Glutamatergic neuron (in vitro differentiated cells): Measurements from ENCODE around the gene OR2M3. TPM values are rescaled to one million over a fixed set of nuclear protein-coding genes. Genes with fewer than 3 reads are reported as not detected.

Experiments used
- DNase-seq: peaks from one replicate; pipeline ENCODE4 v3.0.0; 2022
- H3K27ac Mint-ChIP-seq: one replicate; pipeline ENCODE4 v1.8.0; 2020; ENCODE audit warnings: mild to moderate bottlenecking, mixed read lengths, inconsistent platforms; ENCODE audit not compliant: unreplicated experiment
- H3K27me3 Mint-ChIP-seq: one replicate; pipeline ENCODE4 v1.8.0; 2020; ENCODE audit warnings: mild to moderate bottlenecking, moderate library complexity, mixed read lengths, inconsistent platforms; ENCODE audit not compliant: unreplicated experiment
- H3K36me3 Mint-ChIP-seq: one replicate; pipeline ENCODE4 v1.8.0; 2020; ENCODE audit warnings: mild to moderate bottlenecking, mixed read lengths, inconsistent platforms; ENCODE audit not compliant: unreplicated experiment
- H3K4me1 Mint-ChIP-seq: one replicate; pipeline ENCODE4 v1.8.0; 2020; ENCODE audit warnings: mild to moderate bottlenecking, low read depth, mixed read lengths, inconsistent platforms; ENCODE audit not compliant: unreplicated experiment
- H3K4me3 Mint-ChIP-seq: one replicate; pipeline ENCODE4 v1.8.0; 2020; ENCODE audit warnings: mild to moderate bottlenecking, mixed read lengths, inconsistent platforms; ENCODE audit not compliant: unreplicated experiment
- H3K9me3 Mint-ChIP-seq: one replicate; pipeline ENCODE4 v1.8.0; 2020; ENCODE audit warnings: mild to moderate bottlenecking, moderate library complexity, mixed read lengths, inconsistent platforms; ENCODE audit not compliant: unreplicated experiment
- total RNA-seq: library from RNA; stranded (reverse); fragmentation: NEBNext Ultra II Directional; extraction: Animal tissue kit (Norgen Biotek cat#: 25700); gene quantifications from one replicate; pipeline ENCODE4 v1.2.1, GENCODE V29; 2021; ENCODE audit not compliant: unreplicated experiment
- TF ChIP-seq, protein P1 (sequence below): fragments of 200-600 bp; sonication (generic); IDR thresholded peaks from one replicate; pipeline ENCODE4 v1.5.0; 2021; ENCODE audit not compliant: partially characterized antibody, unreplicated experiment

The OR2M3 gene
- total RNA-seq, 1 donor from 2014 or later = not detected

DNA sequence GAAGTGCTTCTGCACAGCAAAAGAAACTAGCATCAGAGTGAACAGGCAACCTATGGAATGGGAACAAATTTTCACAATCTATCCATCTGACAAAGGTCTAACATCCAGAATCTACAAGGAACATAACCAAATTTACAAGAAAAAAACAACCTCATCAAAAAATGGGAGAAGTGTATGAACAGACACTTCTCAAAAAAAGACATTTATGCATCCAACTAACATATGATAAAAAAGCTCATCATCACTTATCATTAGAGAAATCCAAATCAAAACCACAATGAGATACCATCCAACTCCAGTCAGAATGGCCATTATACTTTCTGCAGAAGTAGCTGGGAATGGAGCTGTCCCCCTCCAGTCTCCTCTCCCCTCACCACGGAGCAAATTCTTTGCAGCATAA, 2.9 kb upstream of the OR2M3 start:
- no peak for DNase-seq
- TF ChIP-seq, protein P1, sequence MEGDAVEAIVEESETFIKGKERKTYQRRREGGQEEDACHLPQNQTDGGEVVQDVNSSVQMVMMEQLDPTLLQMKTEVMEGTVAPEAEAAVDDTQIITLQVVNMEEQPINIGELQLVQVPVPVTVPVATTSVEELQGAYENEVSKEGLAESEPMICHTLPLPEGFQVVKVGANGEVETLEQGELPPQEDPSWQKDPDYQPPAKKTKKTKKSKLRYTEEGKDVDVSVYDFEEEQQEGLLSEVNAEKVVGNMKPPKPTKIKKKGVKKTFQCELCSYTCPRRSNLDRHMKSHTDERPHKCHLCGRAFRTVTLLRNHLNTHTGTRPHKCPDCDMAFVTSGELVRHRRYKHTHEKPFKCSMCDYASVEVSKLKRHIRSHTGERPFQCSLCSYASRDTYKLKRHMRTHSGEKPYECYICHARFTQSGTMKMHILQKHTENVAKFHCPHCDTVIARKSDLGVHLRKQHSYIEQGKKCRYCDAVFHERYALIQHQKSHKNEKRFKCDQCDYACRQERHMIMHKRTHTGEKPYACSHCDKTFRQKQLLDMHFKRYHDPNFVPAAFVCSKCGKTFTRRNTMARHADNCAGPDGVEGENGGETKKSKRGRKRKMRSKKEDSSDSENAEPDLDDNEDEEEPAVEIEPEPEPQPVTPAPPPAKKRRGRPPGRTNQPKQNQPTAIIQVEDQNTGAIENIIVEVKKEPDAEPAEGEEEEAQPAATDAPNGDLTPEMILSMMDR = no peak
- Mint-ChIP-seq H3K27ac (no peak overlapping the region), H3K36me3 (peaks cover 4% of the 10 kb centered on the region), H3K9me3 (peaks cover 23% of the 10 kb centered on the region), H3K4me1 (no peaks in the 10 kb centered on the region), H3K27me3 (no peaks in the 10 kb centered on the region), H3K4me3 (no peak overlapping the region)

DNA sequence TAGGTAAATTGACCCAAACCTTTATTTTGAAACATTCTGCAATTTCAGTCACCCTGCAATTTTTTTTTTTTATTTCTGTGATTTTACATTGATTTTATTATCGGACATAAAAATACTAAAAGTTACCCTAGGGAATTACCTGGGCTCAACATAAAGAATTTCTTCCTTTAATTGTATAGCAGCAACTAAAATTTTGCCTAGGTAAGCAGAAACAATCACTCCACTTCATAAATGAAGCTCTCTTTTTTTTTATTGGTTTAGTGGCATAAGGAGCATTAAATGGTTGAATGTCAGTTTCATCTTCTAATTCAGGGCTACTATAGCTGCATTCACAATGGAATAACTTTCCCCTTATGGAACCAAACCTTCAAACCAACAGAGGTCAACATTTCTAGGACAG, 18.8 kb downstream of the OR2M3 start:
- Mint-ChIP-seq H3K27me3 (no peaks in the 10 kb centered on the region), H3K4me3 (no peak overlapping the region), H3K9me3 (peaks cover 4% of the 10 kb centered on the region), H3K4me1 (no peaks in the 10 kb centered on the region), H3K27ac (no peak overlapping the region), H3K36me3 (no peaks in the 10 kb centered on the region)
- TF ChIP-seq, protein P1 = no peak
- DNase-seq = no peak

DNA sequence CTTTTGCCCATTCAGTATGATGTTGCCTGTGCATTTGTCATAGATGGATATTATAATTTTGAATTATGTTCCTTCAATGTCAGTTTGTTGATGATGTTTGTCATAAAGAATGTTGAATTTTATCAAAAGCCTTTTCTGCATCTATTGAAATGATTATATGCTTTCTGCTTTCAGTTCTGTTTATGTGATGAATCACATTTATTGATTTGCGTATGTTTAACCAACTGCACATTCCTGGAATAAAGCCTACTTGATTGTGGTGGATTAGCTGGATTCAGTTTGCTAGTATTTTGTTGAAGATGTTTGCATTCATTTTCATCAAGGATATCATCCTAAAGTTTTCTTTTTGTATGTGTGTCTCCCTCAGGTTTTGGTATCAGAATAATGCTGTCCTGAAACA, 28.5 kb downstream of the OR2M3 start:
- Mint-ChIP-seq H3K4me1 (no peaks in the 10 kb centered on the region), H3K27ac (no peak overlapping the region), H3K36me3 (no peaks in the 10 kb centered on the region), H3K4me3 (no peak overlapping the region), H3K9me3 (peaks cover 5% of the 10 kb centered on the region), H3K27me3 (peaks cover 6% of the 10 kb centered on the region)
- DNase-seq = no peak
- TF ChIP-seq, protein P1 = no peak

DNA sequence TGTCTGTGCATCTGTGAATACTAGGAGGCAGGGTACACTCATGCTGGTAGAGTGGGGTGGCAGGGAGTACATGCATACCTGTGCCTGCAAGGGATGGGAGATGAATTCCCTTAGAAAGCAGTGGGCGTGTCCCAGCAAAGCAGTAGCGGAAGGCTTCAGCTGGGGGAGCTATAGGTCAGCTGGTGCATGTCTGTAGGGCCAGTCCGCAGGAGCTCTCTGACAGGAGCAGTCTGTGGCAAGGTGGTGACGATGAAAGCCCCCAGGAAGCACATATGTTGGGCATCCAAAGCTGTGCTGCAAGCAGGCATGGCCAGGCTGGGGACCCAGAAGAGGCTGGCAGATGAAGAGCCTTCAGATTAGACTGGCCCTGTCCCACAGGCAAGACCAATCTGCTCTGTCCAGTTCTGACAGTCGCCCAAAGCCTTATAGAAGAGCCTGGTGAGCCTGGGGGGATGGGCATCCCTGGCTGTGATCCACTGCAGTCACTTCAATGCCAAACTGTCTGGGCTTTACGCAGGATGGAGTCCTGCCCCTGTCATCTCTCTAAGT, 32.4 kb downstream of the OR2M3 start:
- H3K27me3 Mint-ChIP-seq = peaks cover 6% of the 10 kb centered on the region
- no peak overlapping the region for H3K27ac Mint-ChIP-seq
- no peaks in the 10 kb centered on the region for H3K4me1 Mint-ChIP-seq
- H3K36me3 Mint-ChIP-seq = no peaks in the 10 kb centered on the region
- H3K9me3 Mint-ChIP-seq = no peaks in the 10 kb centered on the region
- no peak for DNase-seq
- no peak overlapping the region for H3K4me3 Mint-ChIP-seq
- TF ChIP-seq, protein P1 = no peak

DNA sequence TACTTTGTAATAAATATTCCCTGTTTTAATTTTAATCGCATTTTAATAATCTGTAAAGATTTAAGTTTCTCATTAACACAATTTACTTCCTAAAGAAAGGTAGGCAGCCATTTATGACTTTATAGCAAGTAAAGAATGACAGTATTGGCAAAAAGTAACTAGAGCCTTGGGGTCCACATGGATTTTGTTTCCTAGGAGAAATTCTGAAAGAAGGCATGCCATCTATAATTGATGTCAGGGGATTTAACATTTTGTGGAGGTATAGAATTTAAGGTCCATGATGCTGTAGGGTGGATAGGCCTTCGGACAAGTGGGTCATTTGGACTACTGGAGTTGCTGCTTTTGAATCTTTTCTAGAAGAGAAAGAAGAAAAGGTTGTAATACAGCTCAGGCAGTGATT, 34.1 kb downstream of the OR2M3 start, which contains the start of gene OR2M4:
OR2M4 (plus strand) TSS at position 301 of the 400 bp plus-strand sequence. CDS start 7,512 bp downstream, outside the sequence.
- Mint-ChIP-seq H3K36me3 (no peaks in the 10 kb centered on the region), H3K9me3 (no peaks in the 10 kb centered on the region), H3K4me1 (no peaks in the 10 kb centered on the region), H3K27me3 (peaks cover 6% of the 10 kb centered on the region), H3K27ac (no peak within 1 kb of the TSS), H3K4me3 (no peak within 1 kb of the TSS)
- no peak for DNase-seq
- TF ChIP-seq, protein P1 = no peak
